ENCODE results near the gene RASAL3.

- TF ChIP-seq CTCF (conservative IDR thresholded peaks at IDR 0.05 in 1 of 2, IDR thresholded peaks at IDR 0.05 in 1 of 2; ENCODE audit: low read depth in 1 of 2, low read length in 2 of 2) (no peak), EZH2 (IDR thresholded peaks at IDR 0.05; ENCODE audit: low read length, missing control alignments) (no peak)
These were observed 19.1 kb downstream of the RASAL3 start for GRCh38 chr19:15445227-15445605.

All from fibroblast of lung (primary cell).